Measurements from ENCODE around the gene ICA1.

The ICA1 gene

GRCh38 chr7:8215648-8216333, 46.2 kb downstream of the ICA1 start:
- no peaks in the 10 kb centered on the region for H3K27me3 ChIP-seq (replicated peaks; ENCODE audit: insufficient read depth, low read length)
- no peaks in the 10 kb centered on the region for H3F3A ChIP-seq (ENCODE audit: insufficient read depth, low read length)
- no peaks in the 10 kb centered on the region for H3K9me3 ChIP-seq (replicated peaks; ENCODE audit: insufficient read depth, low read length)
- H3K27ac ChIP-seq (ENCODE audit: low read length) = no peak overlapping the region
- DNase-seq = no peak
- no peak overlapping the region for H3K4me2 ChIP-seq (ENCODE audit: low read depth, low read length)
- H3K9me2 ChIP-seq (replicated peaks; ENCODE audit: insufficient read depth, low read length) = no peaks in the 10 kb centered on the region
- no peaks in the 10 kb centered on the region for H3K79me2 ChIP-seq (ENCODE audit: low read length)
- TF ChIP-seq EZH2phosphoT487 (IDR thresholded peaks at IDR 0.05; ENCODE audit: low read length) = no peak
- no peak for TF ChIP-seq EZH2 (optimal IDR thresholded peaks at IDR 0.05; ENCODE audit: low read depth, low read length)
- no peak for TF ChIP-seq CTCF (IDR thresholded peaks at IDR 0.05; ENCODE audit: low read length)
- H2AFZ ChIP-seq (ENCODE audit: low read length) = no peak overlapping the region
- H3K9ac ChIP-seq (ENCODE audit: low read length) = no peak overlapping the region
- H3K36me3 ChIP-seq (replicated peaks; ENCODE audit: insufficient read depth, low read length) = no peaks in the 10 kb centered on the region
- no peaks in the 10 kb centered on the region; the same call in 1 of the 2 replicates for H3K4me1 ChIP-seq (ENCODE audit: low read length)
- H3K4me3 ChIP-seq (ENCODE audit: low read length) = no peak overlapping the region
- no peaks in the 10 kb centered on the region for H4K20me1 ChIP-seq (ENCODE audit: insufficient read depth, low read length)

- Histone ChIP-seq H3K36me3 (replicated peaks; ENCODE audit: insufficient read depth, low read length) (no peaks in the 10 kb centered on the region), H3K27ac (ENCODE audit: low read length) (no peak overlapping the region), H3K9me3 (replicated peaks; ENCODE audit: insufficient read depth, low read length) (no peaks in the 10 kb centered on the region), H3F3A (ENCODE audit: insufficient read depth, low read length) (no peaks in the 10 kb centered on the region), H3K4me1 (ENCODE audit: low read length) (no peaks in the 10 kb centered on the region; the same call in 1 of the 2 replicates), H2AFZ (ENCODE audit: low read length) (no peak overlapping the region), H3K4me3 (ENCODE audit: low read length) (no peak overlapping the region), H4K20me1 (ENCODE audit: insufficient read depth, low read length) (no peaks in the 10 kb centered on the region), H3K9ac (ENCODE audit: low read length) (no peak overlapping the region), H3K4me2 (ENCODE audit: low read depth, low read length) (no peak overlapping the region), H3K9me2 (replicated peaks; ENCODE audit: insufficient read depth, low read length) (no peaks in the 10 kb centered on the region), H3K27me3 (replicated peaks; ENCODE audit: insufficient read depth, low read length) (no peaks in the 10 kb centered on the region), H3K79me2 (ENCODE audit: low read length) (no peaks in the 10 kb centered on the region)
- DNase-seq = no peak
- TF ChIP-seq EZH2phosphoT487 (IDR thresholded peaks at IDR 0.05; ENCODE audit: low read length) = no peak
- TF ChIP-seq EZH2 (optimal IDR thresholded peaks at IDR 0.05; ENCODE audit: low read depth, low read length) = no peak
- TF ChIP-seq CTCF (IDR thresholded peaks at IDR 0.05; ENCODE audit: low read length) = no peak
Observed at GRCh38 chr7:8214244-8214824, 47.6 kb downstream of the ICA1 start.

- H3K79me2 ChIP-seq (ENCODE audit: low read length) = no peaks in the 10 kb centered on the region
- no peaks in the 10 kb centered on the region for H3F3A ChIP-seq (ENCODE audit: insufficient read depth, low read length)
- no peaks in the 10 kb centered on the region for H3K9me3 ChIP-seq (replicated peaks; ENCODE audit: insufficient read depth, low read length)
- no peak for DNase-seq
- H3K4me3 ChIP-seq (ENCODE audit: low read length) = no peak overlapping the region
- H3K4me1 ChIP-seq (ENCODE audit: low read length) = no peaks in the 10 kb centered on the region; the same call in 1 of the 2 replicates
- no peak overlapping the region for H2AFZ ChIP-seq (ENCODE audit: low read length)
- TF ChIP-seq EZH2phosphoT487 (IDR thresholded peaks at IDR 0.05; ENCODE audit: low read length) = no peak
- no peak for TF ChIP-seq CTCF (IDR thresholded peaks at IDR 0.05; ENCODE audit: low read length)
- TF ChIP-seq EZH2 (optimal IDR thresholded peaks at IDR 0.05; ENCODE audit: low read depth, low read length) = no peak
- no peak overlapping the region for H3K9ac ChIP-seq (ENCODE audit: low read length)
- no peak overlapping the region for H3K4me2 ChIP-seq (ENCODE audit: low read depth, low read length)
- no peaks in the 10 kb centered on the region for H3K9me2 ChIP-seq (replicated peaks; ENCODE audit: insufficient read depth, low read length)
- no peaks in the 10 kb centered on the region for H3K27me3 ChIP-seq (replicated peaks; ENCODE audit: insufficient read depth, low read length)
- H3K36me3 ChIP-seq (replicated peaks; ENCODE audit: insufficient read depth, low read length) = no peaks in the 10 kb centered on the region
- no peaks in the 10 kb centered on the region for H4K20me1 ChIP-seq (ENCODE audit: insufficient read depth, low read length)
- H3K27ac ChIP-seq (ENCODE audit: low read length) = no peak overlapping the region
Observed at GRCh38 chr7:8213381-8213780, 48.6 kb downstream of the ICA1 start.
